ENCODE data around the gene THSD1.

Gene THSD1

GRCh38 chr13:52428295-52428694, 22.3 kb upstream of the THSD1 start:
- DNase-seq = no peak
- no peaks in the 10 kb centered on the region for H3K9me2 ChIP-seq (replicated peaks; ENCODE audit: insufficient read depth, low read length)
- H3K4me2 ChIP-seq (ENCODE audit: low read depth, low read length) = no peak overlapping the region
- H3K27ac ChIP-seq (ENCODE audit: low read length) = no peak overlapping the region
- no peaks in the 10 kb centered on the region for H3K79me2 ChIP-seq (ENCODE audit: low read length)
- no peak for TF ChIP-seq CTCF (IDR thresholded peaks at IDR 0.05; ENCODE audit: low read length)
- no peak for TF ChIP-seq EZH2 (optimal IDR thresholded peaks at IDR 0.05; ENCODE audit: low read depth, low read length)
- TF ChIP-seq EZH2phosphoT487 (IDR thresholded peaks at IDR 0.05; ENCODE audit: low read length) = no peak
- H4K20me1 ChIP-seq (ENCODE audit: insufficient read depth, low read length) = no peaks in the 10 kb centered on the region
- no peaks in the 10 kb centered on the region for H3K36me3 ChIP-seq (replicated peaks; ENCODE audit: insufficient read depth, low read length)
- no peaks in the 10 kb centered on the region for H3F3A ChIP-seq (ENCODE audit: insufficient read depth, low read length)
- H3K9me3 ChIP-seq (replicated peaks; ENCODE audit: insufficient read depth, low read length) = no peaks in the 10 kb centered on the region
- no peaks in the 10 kb centered on the region for H3K27me3 ChIP-seq (replicated peaks; ENCODE audit: insufficient read depth, low read length)
- no peak overlapping the region for H3K9ac ChIP-seq (ENCODE audit: low read length)
- no peaks in the 10 kb centered on the region for H3K4me1 ChIP-seq (ENCODE audit: low read length)
- no peak overlapping the region for H2AFZ ChIP-seq (ENCODE audit: low read length)
- H3K4me3 ChIP-seq (ENCODE audit: low read length) = no peak overlapping the region

- Histone ChIP-seq H3K79me2 (ENCODE audit: low read length) (no peaks in the 10 kb centered on the region), H3K36me3 (replicated peaks; ENCODE audit: insufficient read depth, low read length) (no peaks in the 10 kb centered on the region)
These were observed 15.2 kb upstream of the THSD1 start for GRCh38 chr13:52421216-52421615.

GRCh38 chr13:52419080-52419479, 13.1 kb upstream of the THSD1 start:
- no peaks in the 10 kb centered on the region for H4K20me1 ChIP-seq (ENCODE audit: insufficient read depth, low read length)
- TF ChIP-seq CTCF (IDR thresholded peaks at IDR 0.05; ENCODE audit: low read length) (no peak), EZH2phosphoT487 (IDR thresholded peaks at IDR 0.05; ENCODE audit: low read length) (no peak)
- no peaks in the 10 kb centered on the region for H3K9me2 ChIP-seq (replicated peaks; ENCODE audit: insufficient read depth, low read length)
- no peak overlapping the region for H3K4me2 ChIP-seq (ENCODE audit: low read depth, low read length)
- no peaks in the 10 kb centered on the region for H3K9me3 ChIP-seq (replicated peaks; ENCODE audit: insufficient read depth, low read length)
- H3K79me2 ChIP-seq (ENCODE audit: low read length) = no peaks in the 10 kb centered on the region
- H3K4me1 ChIP-seq (ENCODE audit: low read length) = no peaks in the 10 kb centered on the region
- no peak for DNase-seq
- no peak overlapping the region for H2AFZ ChIP-seq (ENCODE audit: low read length)
- no peaks in the 10 kb centered on the region for H3K27me3 ChIP-seq (replicated peaks; ENCODE audit: insufficient read depth, low read length)
- no peaks in the 10 kb centered on the region for H3K36me3 ChIP-seq (replicated peaks; ENCODE audit: insufficient read depth, low read length)
- no peaks in the 10 kb centered on the region for H3F3A ChIP-seq (ENCODE audit: insufficient read depth, low read length)
- H3K4me3 ChIP-seq (ENCODE audit: low read length) = no peak overlapping the region
- no peak overlapping the region for H3K9ac ChIP-seq (ENCODE audit: low read length)
- no peak overlapping the region for H3K27ac ChIP-seq (ENCODE audit: low read length)

More at GRCh38 chr13:52421216-52421615, 15.2 kb upstream of the THSD1 start:
- Histone ChIP-seq H3K4me3 (ENCODE audit: low read length) (no peak overlapping the region), H3K9me2 (replicated peaks; ENCODE audit: insufficient read depth, low read length) (no peaks in the 10 kb centered on the region), H3K4me1 (ENCODE audit: low read length) (no peaks in the 10 kb centered on the region), H2AFZ (ENCODE audit: low read length) (no peak overlapping the region), H3K9me3 (replicated peaks; ENCODE audit: insufficient read depth, low read length) (no peaks in the 10 kb centered on the region), H3K27me3 (replicated peaks; ENCODE audit: insufficient read depth, low read length) (no peaks in the 10 kb centered on the region), H3K27ac (ENCODE audit: low read length) (no peak overlapping the region), H4K20me1 (ENCODE audit: insufficient read depth, low read length) (no peaks in the 10 kb centered on the region), H3K9ac (ENCODE audit: low read length) (no peak overlapping the region), H3F3A (ENCODE audit: insufficient read depth, low read length) (no peaks in the 10 kb centered on the region), H3K4me2 (ENCODE audit: low read depth, low read length) (no peak overlapping the region)
- DNase-seq = no peak
- TF ChIP-seq EZH2 (optimal IDR thresholded peaks at IDR 0.05; ENCODE audit: low read depth, low read length) (no peak), EZH2phosphoT487 (IDR thresholded peaks at IDR 0.05; ENCODE audit: low read length) (no peak), CTCF (IDR thresholded peaks at IDR 0.05; ENCODE audit: low read length) (no peak)
